Measurements from ENCODE around the gene AEN.

- TF ChIP-seq CBFB (CRISPR knock-in tag; IDR thresholded peaks at IDR 0.05; ENCODE audit: low read depth) (no peak), CTCF (IDR thresholded peaks at IDR 0.05) (no peak), SOX15 (CRISPR knock-in tag; IDR thresholded peaks at IDR 0.05) (no peak), NFE2L1 (CRISPR knock-in tag; IDR thresholded peaks at IDR 0.05) (no peak), USF2 (CRISPR knock-in tag; IDR thresholded peaks at IDR 0.05) (no peak), E2F5 (CRISPR knock-in tag; IDR thresholded peaks at IDR 0.05) (no peak), NR2C2 (CRISPR knock-in tag; IDR thresholded peaks at IDR 0.05) (no peak), ATF2 (CRISPR knock-in tag; IDR thresholded peaks at IDR 0.05; ENCODE audit: borderline replicate concordance, low read depth) (no peak), IRF1 (CRISPR knock-in tag; IDR thresholded peaks at IDR 0.05) (no peak)
Observed at GRCh38 chr15:88630141-88630721, 9.1 kb downstream of the AEN start.
